Endothelial cell (in vitro differentiated cells): Measurements from ENCODE around the gene SMARCAL1. TPM values are rescaled to one million over a fixed set of nuclear protein-coding genes. Genes with fewer than 3 reads are reported as not detected.

Experiments used
- DNase-seq: peaks from one replicate; pipeline ENCODE4 v3.0.0; 2021; ENCODE audit warnings: low spot score
- H3K27ac Mint-ChIP-seq: one replicate; pipeline ENCODE4 v1.8.0; 2021; ENCODE audit warnings: mixed read lengths, inconsistent platforms; ENCODE audit not compliant: unreplicated experiment
- H3K27me3 Mint-ChIP-seq: one replicate; pipeline ENCODE4 v1.8.0; 2021; ENCODE audit warnings: mild to moderate bottlenecking, moderate library complexity, mixed read lengths, inconsistent platforms; ENCODE audit not compliant: unreplicated experiment
- H3K36me3 Mint-ChIP-seq: one replicate; pipeline ENCODE4 v1.8.0; 2021; ENCODE audit warnings: mild to moderate bottlenecking, low read depth, mixed read lengths, inconsistent platforms; ENCODE audit not compliant: unreplicated experiment
- H3K4me1 Mint-ChIP-seq: one replicate; pipeline ENCODE4 v1.8.0; 2021; ENCODE audit warnings: mild to moderate bottlenecking, mixed read lengths, inconsistent platforms; ENCODE audit not compliant: unreplicated experiment
- H3K4me3 Mint-ChIP-seq: one replicate; pipeline ENCODE4 v1.8.0; 2021; ENCODE audit warnings: mild to moderate bottlenecking, mixed read lengths, inconsistent platforms; ENCODE audit not compliant: unreplicated experiment
- H3K9me3 Mint-ChIP-seq: one replicate; pipeline ENCODE4 v1.8.0; 2021; ENCODE audit warnings: mixed read lengths, inconsistent platforms; ENCODE audit not compliant: unreplicated experiment
- total RNA-seq: library from RNA; stranded (reverse); fragmentation: NEBNext Ultra II Directional; extraction: Animal tissue kit (Norgen Biotek cat#: 25700); gene quantifications from one replicate; pipeline ENCODE4 v1.2.1, GENCODE V29; 2021; ENCODE audit not compliant: unreplicated experiment
- TF ChIP-seq, protein P1 (sequence below): fragments of 200-600 bp; sonication (generic); IDR thresholded peaks from one replicate; pipeline ENCODE4 v1.5.0; 2021; ENCODE audit warnings: antibody characterized with exemption; ENCODE audit not compliant: unreplicated experiment

SMARCAL1 gene
- total RNA-seq, 1 donor from 2014 or later, result 39.1 TPM

DNA sequence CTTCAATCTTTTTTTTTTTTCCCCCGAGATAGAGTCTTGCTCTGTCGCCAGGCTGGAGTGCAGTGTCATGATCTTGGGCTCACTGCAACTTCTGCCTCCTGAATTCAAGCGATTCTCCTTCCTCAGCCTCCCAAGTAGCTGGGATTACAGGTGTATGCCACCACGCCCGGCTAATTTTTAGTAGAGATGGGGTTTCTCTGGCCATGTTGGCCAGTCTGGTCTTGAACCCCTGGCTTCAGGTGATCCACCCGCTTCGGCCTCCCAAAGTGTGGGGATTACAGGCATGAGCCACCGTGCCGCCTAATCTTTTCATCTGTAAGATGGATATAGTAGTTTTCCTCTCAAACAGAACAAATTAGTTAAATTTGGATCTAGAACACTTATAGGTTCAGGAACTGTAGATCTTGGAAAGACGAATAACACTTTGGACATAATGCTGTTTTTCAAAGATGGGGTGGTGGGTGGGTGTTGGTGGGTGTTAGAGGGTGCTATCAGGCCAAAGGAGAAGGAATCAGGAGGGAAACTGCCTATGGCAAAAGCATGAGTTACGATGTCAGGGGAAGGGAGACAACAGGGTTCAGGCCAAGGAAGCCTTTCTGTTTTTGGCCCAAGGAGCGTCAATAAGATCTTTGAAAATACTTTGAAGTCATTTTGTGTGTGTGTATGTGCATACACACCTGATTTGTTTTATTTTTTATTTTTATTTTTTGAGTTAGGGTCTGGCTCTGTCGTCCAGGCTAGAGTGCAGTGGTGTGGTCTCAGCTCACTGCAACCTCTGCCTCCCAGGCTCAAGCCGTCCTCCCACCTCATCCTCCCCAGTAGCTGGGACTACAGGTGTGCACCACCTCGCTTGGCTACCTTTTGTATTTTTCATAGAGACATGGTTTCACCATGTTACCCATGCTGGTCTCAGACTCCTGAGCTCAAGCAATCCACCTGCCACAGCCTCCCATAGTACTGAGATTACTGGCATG, 93.1 kb downstream of the SMARCAL1 start:
- Mint-ChIP-seq H3K27me3 (peaks cover 2% of the 10 kb centered on the region), H3K4me1 (peaks cover 29% of the 10 kb centered on the region), H3K36me3 (peaks cover 43% of the 10 kb centered on the region), H3K9me3 (no peaks in the 10 kb centered on the region), H3K4me3 (peak overlapping the region; percentile 39), H3K27ac (no peak overlapping the region)
- TF ChIP-seq, protein P1, sequence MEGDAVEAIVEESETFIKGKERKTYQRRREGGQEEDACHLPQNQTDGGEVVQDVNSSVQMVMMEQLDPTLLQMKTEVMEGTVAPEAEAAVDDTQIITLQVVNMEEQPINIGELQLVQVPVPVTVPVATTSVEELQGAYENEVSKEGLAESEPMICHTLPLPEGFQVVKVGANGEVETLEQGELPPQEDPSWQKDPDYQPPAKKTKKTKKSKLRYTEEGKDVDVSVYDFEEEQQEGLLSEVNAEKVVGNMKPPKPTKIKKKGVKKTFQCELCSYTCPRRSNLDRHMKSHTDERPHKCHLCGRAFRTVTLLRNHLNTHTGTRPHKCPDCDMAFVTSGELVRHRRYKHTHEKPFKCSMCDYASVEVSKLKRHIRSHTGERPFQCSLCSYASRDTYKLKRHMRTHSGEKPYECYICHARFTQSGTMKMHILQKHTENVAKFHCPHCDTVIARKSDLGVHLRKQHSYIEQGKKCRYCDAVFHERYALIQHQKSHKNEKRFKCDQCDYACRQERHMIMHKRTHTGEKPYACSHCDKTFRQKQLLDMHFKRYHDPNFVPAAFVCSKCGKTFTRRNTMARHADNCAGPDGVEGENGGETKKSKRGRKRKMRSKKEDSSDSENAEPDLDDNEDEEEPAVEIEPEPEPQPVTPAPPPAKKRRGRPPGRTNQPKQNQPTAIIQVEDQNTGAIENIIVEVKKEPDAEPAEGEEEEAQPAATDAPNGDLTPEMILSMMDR, result no peak
- no peak for DNase-seq

DNA sequence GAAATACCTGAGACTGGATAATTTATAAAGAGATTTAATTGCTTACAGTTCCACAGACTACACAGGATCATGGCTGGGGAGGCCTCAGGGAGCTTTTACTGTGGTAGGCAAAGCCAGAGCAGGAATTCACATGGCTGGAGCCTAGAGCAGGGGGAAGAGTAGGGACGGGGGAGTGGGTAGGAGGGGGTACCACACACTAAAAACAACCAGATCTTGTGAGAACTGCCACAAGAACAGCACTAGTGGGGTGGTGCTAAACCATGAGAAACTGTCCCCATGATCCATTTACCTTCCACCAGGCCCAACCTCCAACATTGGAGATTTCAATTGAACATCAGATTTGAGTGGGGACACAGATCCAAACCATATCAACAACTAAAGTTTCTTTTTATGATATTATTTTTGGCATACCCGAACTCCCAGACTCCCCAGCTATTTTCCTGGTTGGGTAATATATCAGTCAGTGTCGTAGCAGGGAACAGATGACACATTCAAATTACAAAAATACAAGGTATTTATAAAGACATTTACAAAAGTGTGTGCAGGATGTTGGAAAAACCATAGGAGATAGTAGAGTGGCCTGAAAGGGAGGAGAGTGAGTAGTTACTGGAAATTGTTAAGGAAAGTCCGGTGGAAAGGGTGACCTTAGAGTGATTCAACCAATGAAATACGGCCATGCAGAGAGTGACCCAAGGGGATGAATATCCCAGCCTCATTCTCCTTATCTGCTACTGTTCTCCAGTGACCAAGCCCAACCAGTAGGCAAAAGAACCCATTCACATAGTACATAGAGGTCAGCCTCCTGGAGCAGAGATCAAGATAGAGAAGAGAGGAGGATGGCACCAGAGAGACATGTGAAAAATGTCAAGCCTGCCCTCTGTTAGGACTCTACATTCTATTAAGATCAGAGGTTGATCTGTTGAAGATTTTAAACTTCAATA, 95.2 kb downstream of the SMARCAL1 start:
- peaks cover 30% of the 10 kb centered on the region for H3K36me3 Mint-ChIP-seq
- H3K4me1 Mint-ChIP-seq, result peaks cover 19% of the 10 kb centered on the region
- no peaks in the 10 kb centered on the region for H3K9me3 Mint-ChIP-seq
- no peak overlapping the region for H3K27ac Mint-ChIP-seq
- peaks cover 2% of the 10 kb centered on the region for H3K27me3 Mint-ChIP-seq
- TF ChIP-seq, protein P1, result no peak
- no peak overlapping the region for H3K4me3 Mint-ChIP-seq
- no peak for DNase-seq

DNA sequence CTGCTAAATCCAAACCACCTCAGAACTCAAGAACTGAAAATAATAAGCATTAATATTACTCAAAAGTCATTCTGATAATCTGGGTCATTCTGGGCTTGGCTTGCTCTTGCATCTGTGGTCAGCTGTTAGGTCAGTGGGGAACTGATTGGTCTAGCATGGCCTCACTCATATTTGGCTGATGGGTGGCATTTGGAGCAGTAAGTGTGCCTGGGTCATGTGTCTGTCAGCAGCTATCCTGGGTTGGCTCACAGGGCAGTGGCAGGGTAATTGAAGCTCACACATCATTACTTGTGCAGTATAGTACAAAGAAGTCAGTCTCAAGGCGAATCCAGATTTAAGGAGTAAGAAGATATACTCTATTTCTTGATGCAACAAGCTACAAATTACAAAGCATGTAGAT, 95.9 kb downstream of the SMARCAL1 start:
- no peak overlapping the region for H3K27ac Mint-ChIP-seq
- H3K9me3 Mint-ChIP-seq, result no peaks in the 10 kb centered on the region
- DNase-seq, result no peak
- TF ChIP-seq, protein P1, result no peak
- peaks cover 2% of the 10 kb centered on the region for H3K27me3 Mint-ChIP-seq
- peaks cover 23% of the 10 kb centered on the region for H3K36me3 Mint-ChIP-seq
- peaks cover 17% of the 10 kb centered on the region for H3K4me1 Mint-ChIP-seq
- H3K4me3 Mint-ChIP-seq, result no peak overlapping the region

DNA sequence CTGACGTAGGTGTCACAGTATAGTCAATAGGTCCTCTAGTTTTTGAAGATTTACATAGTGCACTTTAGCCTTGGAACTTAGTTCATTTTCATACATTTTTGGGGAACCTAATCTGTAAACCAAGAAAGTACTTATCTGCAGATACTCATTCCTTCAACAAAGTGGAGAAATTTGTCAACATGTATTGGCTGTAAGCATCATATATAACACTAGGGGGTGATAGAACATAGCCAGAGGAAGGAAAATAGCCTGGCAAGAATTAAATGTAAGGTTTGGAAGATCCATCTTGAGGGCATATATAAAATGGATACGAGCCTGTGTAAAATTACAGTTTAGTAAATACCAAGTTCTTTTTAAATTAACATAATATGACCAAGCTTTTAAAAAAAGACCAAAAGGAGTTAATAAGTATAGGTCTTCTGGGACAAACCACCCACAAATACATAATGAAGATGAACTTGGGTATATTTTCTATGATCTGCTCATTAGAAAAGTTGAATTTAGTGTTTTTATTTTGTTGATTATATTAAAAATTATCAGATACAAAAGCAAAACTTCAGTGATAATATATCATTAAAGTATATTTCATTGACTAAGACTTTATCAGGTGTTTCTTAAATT, 104.6 kb downstream of the SMARCAL1 start:
- H3K27me3 Mint-ChIP-seq, result no peaks in the 10 kb centered on the region
- H3K9me3 Mint-ChIP-seq, result no peaks in the 10 kb centered on the region
- no peak overlapping the region for H3K27ac Mint-ChIP-seq
- no peak for DNase-seq
- H3K4me3 Mint-ChIP-seq, result no peak overlapping the region
- TF ChIP-seq, protein P1, result peak; percentile 79
- no peaks in the 10 kb centered on the region for H3K4me1 Mint-ChIP-seq
- H3K36me3 Mint-ChIP-seq, result no peaks in the 10 kb centered on the region
